ENCODE results near the gene P2RX4.

DNA sequence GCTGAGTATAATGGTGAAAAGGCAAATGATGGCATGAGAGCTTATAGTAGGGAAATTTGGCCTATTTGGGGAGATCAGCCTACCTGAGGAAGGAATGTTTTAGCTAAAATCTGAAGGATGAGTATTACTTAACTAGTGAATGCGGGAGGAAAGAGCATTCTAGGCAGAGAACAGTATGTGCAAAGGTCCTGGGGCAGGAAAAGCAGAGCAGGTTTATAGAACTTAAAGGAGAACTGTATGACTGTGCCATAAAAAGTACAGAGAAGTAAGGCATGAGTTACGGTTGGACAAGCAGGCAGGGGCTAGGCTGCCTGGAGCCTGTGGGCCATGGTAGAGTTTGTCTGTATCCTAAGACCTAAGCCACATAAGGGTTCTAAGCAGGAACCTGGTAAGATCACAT is 21.7 kb upstream of the P2RX4 start:
- TF ChIP-seq, protein P1, sequence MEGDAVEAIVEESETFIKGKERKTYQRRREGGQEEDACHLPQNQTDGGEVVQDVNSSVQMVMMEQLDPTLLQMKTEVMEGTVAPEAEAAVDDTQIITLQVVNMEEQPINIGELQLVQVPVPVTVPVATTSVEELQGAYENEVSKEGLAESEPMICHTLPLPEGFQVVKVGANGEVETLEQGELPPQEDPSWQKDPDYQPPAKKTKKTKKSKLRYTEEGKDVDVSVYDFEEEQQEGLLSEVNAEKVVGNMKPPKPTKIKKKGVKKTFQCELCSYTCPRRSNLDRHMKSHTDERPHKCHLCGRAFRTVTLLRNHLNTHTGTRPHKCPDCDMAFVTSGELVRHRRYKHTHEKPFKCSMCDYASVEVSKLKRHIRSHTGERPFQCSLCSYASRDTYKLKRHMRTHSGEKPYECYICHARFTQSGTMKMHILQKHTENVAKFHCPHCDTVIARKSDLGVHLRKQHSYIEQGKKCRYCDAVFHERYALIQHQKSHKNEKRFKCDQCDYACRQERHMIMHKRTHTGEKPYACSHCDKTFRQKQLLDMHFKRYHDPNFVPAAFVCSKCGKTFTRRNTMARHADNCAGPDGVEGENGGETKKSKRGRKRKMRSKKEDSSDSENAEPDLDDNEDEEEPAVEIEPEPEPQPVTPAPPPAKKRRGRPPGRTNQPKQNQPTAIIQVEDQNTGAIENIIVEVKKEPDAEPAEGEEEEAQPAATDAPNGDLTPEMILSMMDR (IDR thresholded peaks at IDR 0.05), result no peak
- TF ChIP-seq EZH2 (IDR thresholded peaks at IDR 0.05; ENCODE audit: borderline replicate concordance, insufficient read depth, low read depth, low read length, poor library complexity, severe bottlenecking), result no peak

All from B cell (primary cell).